Hepatocyte (in vitro differentiated cells): ENCODE data around the gene SLC5A5.

Source experiments
- EZH2phosphoT487 ChIP-seq: fragments of 200-600 bp; sonication (generic); IDR thresholded peaks from one replicate; pipeline ENCODE4 v1.6.1; 2018; ENCODE audit warnings: antibody characterized with exemption, mild to moderate bottlenecking, low read depth, moderate library complexity; ENCODE audit not compliant: unreplicated experiment, severe bottlenecking
- TF ChIP-seq, protein P1 (sequence below): fragments of 200-600 bp; sonication (generic); IDR thresholded peaks from 2 replicates; pipeline ENCODE4 v1.5.1; 2016; ENCODE audit warnings: antibody characterized with exemption, mild to moderate bottlenecking; ENCODE audit not compliant: poor library complexity

DNA sequence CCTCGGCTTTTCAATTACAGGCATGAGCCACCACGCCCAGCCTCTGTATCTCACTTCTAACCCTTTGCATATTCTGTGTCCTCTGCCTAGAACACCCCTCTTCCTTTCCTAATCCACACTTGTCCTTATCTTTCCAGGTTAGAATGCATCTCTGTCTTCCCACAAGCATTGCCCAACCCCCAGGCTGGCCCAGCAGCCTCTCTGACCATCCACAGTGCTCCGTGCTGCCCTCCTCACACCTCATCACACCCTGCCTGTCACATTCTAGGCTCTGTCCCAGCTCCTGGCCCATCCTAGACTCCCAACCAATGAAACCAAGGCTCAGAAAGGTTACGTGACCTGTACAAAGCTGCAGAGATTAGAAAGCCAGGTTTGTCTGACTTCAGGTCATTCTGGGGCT, 35.2 kb upstream of the SLC5A5 start:
- no peak for TF ChIP-seq EZH2phosphoT487
- TF ChIP-seq, protein P1, sequence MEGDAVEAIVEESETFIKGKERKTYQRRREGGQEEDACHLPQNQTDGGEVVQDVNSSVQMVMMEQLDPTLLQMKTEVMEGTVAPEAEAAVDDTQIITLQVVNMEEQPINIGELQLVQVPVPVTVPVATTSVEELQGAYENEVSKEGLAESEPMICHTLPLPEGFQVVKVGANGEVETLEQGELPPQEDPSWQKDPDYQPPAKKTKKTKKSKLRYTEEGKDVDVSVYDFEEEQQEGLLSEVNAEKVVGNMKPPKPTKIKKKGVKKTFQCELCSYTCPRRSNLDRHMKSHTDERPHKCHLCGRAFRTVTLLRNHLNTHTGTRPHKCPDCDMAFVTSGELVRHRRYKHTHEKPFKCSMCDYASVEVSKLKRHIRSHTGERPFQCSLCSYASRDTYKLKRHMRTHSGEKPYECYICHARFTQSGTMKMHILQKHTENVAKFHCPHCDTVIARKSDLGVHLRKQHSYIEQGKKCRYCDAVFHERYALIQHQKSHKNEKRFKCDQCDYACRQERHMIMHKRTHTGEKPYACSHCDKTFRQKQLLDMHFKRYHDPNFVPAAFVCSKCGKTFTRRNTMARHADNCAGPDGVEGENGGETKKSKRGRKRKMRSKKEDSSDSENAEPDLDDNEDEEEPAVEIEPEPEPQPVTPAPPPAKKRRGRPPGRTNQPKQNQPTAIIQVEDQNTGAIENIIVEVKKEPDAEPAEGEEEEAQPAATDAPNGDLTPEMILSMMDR = no peak
